Pulmonary artery endothelial cell (primary cell): ENCODE data around the gene UVSSA. TPM values are rescaled to one million over a fixed set of nuclear protein-coding genes. Genes with fewer than 3 reads are reported as not detected.
"Not testable (repeated sequence)": the region's sequence is repeated elsewhere in the genome, so short reads cannot be mapped to it uniquely, and the experiment has no call there.

ENCODE experiments used
- DNase-seq: peaks from one replicate; pipeline ENCODE4 v3.0.0-alpha.2; 2011; ENCODE audit warnings: low read depth, low spot score
- total RNA-seq: library from RNA; depleted of rRNA; stranded (reverse); fragments of >200 nt; gene quantifications from 2 replicates; pipeline ENCODE4 v1.2.3, GENCODE V29; 2014

Gene UVSSA
- total RNA-seq, 1 donor from 2014 or later: 4.2 TPM

GRCh38 chr4:1363513-1363912 is 16.5 kb downstream of the UVSSA start:
- DNase-seq: no peak

GRCh38 chr4:1364217-1364616 is 17.2 kb downstream of the UVSSA start:
- no peak for DNase-seq

- no peak for DNase-seq
These were observed 17.7 kb downstream of the UVSSA start for GRCh38 chr4:1364748-1365147.

- no peak for DNase-seq
These were observed 18.5 kb downstream of the UVSSA start for GRCh38 chr4:1365271-1366178.

GRCh38 chr4:1366371-1367229 is 19.6 kb downstream of the UVSSA start:
- DNase-seq: no peak

- DNase-seq: no peak
These were observed 20.4 kb downstream of the UVSSA start for GRCh38 chr4:1367230-1367935.

GRCh38 chr4:1367936-1368289 is 20.9 kb downstream of the UVSSA start:
- no peak for DNase-seq

- no peak for DNase-seq
These were observed 21.5 kb downstream of the UVSSA start for GRCh38 chr4:1368421-1369090.

- DNase-seq: no peak
These were observed 22.1 kb downstream of the UVSSA start for GRCh38 chr4:1369091-1369450.

- no peak for DNase-seq
These were observed 22.6 kb downstream of the UVSSA start for GRCh38 chr4:1369479-1370079.

GRCh38 chr4:1370321-1371124 is 23.5 kb downstream of the UVSSA start:
- DNase-seq: no peak

GRCh38 chr4:1371176-1372165 is 24.5 kb downstream of the UVSSA start:
- DNase-seq: no peak

- DNase-seq: not testable (repeated sequence)
These were observed 25.6 kb downstream of the UVSSA start for GRCh38 chr4:1372576-1372975.

GRCh38 chr4:1373892-1374705 is 27.1 kb downstream of the UVSSA start:
- DNase-seq: no peak

GRCh38 chr4:1374706-1375045 is 27.7 kb downstream of the UVSSA start:
- DNase-seq: no peak

GRCh38 chr4:1375051-1375721 is 28.2 kb downstream of the UVSSA start:
- no peak for DNase-seq

- no peak for DNase-seq
These were observed 28.8 kb downstream of the UVSSA start for GRCh38 chr4:1375761-1376322.
